IPS-15b (cell line): ENCODE results near the gene NR1D2.
"Not testable (repeated sequence)": the region's sequence is repeated elsewhere in the genome, so short reads cannot be mapped to it uniquely, and the experiment has no call there.

Experiments used
- H3K27me3 ChIP-seq: one replicate; pipeline ENCODE4 v1.6.1; 2013; ENCODE audit warnings: low read length; ENCODE audit not compliant: control insufficient read depth, insufficient read depth
- H3K36me3 ChIP-seq: one replicate; pipeline ENCODE4 v1.6.1; 2013; ENCODE audit warnings: low read length; ENCODE audit not compliant: control insufficient read depth, insufficient read depth
- H3K4me1 ChIP-seq: one replicate; pipeline ENCODE4 v1.6.1; 2013; ENCODE audit warnings: mild to moderate bottlenecking, low read length; ENCODE audit not compliant: control insufficient read depth, insufficient read depth
- H3K4me3 ChIP-seq: one replicate; pipeline ENCODE4 v1.5.1; 2013; ENCODE audit warnings: low read depth, low read length
- H3K9ac ChIP-seq: one replicate; pipeline ENCODE4 v1.6.1; 2013; ENCODE audit warnings: low read depth, mild to moderate bottlenecking, low read length
- H3K9me3 ChIP-seq: one replicate; pipeline ENCODE4 v1.6.1; 2013; ENCODE audit warnings: mild to moderate bottlenecking, low read length; ENCODE audit not compliant: control insufficient read depth, insufficient read depth

The NR1D2 gene

DNA sequence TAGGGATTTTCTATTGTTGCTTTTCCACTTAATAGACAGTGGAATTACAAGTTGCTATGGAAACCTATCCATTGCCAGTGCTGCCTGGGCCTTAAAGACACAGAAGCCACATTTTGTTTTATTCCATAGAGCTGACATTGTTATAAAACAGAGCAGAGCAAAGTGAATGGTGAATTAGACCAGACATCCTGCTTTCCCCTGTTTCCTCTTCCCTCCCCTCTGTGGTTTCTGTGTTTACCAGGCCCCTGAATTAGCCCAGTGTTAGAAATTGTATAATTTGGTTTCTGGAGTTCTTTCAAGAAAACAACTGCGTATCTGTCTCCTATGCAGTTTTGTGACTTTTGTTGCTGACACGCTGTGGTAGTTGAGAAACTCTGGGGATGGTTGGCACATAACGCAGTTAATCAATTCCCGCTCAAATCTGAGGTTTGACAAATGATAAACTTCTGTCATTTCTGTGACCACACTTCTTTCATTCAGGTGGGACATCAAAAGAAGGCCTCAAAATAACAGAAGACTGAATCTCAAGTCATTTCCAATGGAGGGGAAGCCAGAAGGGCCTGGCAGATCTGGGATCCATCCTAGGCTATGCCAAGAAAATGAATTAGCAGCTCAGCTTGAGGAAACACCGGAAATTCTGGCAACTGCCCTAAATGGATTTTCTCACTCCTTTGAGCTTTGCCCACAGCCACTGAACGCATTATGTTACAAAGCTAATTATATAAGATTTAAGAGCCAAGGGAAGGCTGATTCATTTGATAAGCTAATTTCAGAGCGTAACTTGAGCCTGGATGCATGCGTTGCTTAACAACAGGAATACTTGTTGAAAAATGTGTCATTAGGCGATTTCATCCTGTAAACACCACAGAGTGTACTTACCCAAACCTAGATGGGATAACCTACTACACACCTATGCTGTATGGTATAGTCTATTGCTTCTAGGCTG lies 46.9 kb downstream of the NR1D2 start:
- Histone ChIP-seq H3K4me3 (no peak overlapping the region), H3K27me3 (no peaks in the 10 kb centered on the region), H3K9me3 (no peaks in the 10 kb centered on the region), H3K4me1 (peaks cover 3% of the 10 kb centered on the region), H3K36me3 (no peaks in the 10 kb centered on the region), H3K9ac (no peak overlapping the region)

DNA sequence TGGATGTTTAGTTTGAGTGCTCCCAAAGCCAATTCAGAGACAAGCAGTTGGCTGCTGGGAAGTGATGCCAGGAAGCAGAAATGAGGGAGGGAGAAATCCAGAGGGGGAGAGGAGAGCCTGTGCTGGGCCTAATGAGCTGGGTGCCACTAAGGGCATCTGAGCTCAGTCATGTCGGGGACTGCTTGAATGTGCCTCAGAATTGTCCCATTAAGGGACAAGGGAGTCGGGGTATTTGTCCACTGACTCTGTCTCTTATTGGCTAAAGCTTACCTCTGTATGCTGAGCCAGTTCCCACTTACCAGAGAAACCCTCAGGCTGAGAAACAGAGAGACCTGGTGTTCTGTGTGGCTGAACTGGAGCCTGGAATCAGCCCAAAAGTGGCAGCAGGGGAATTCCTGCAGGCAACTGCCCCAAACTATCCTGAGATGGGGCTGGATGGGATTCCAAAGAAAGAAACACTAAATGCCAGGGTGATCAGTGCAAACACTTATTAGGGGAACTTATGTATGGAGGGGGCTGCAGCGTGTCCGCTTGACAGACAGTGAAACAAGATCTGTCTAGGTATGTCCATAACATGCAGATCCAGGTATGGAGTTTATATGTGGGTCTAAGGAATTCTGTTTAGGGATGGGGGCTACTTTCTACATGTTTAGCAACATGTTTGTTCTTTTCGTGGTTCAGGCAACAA lies 48.6 kb downstream of the NR1D2 start:
- peaks cover 3% of the 10 kb centered on the region for H3K4me1 ChIP-seq
- H3K27me3 ChIP-seq: no peaks in the 10 kb centered on the region
- H3K9ac ChIP-seq: no peak overlapping the region
- H3K4me3 ChIP-seq: no peak overlapping the region
- H3K9me3 ChIP-seq: no peaks in the 10 kb centered on the region
- no peaks in the 10 kb centered on the region for H3K36me3 ChIP-seq

DNA sequence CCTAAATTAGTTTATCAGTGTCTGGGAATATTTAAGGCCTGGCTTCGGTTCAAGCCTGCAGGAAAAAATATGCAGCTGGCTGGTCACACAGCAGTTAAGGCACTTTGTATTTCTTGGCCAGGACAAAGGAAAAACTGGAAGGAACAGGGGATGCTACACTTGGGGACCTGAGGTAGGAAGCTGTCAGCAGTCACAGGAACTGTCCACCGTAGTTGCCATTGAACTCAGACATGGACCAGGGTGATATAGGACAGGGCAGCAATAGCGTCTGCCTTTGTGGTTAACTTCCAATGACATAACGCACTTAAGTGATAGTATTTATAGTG lies 49.1 kb downstream of the NR1D2 start:
- Histone ChIP-seq H3K4me3 (no peak overlapping the region), H3K9ac (no peak overlapping the region), H3K4me1 (peaks cover 3% of the 10 kb centered on the region), H3K9me3 (no peaks in the 10 kb centered on the region), H3K27me3 (no peaks in the 10 kb centered on the region), H3K36me3 (no peaks in the 10 kb centered on the region)

DNA sequence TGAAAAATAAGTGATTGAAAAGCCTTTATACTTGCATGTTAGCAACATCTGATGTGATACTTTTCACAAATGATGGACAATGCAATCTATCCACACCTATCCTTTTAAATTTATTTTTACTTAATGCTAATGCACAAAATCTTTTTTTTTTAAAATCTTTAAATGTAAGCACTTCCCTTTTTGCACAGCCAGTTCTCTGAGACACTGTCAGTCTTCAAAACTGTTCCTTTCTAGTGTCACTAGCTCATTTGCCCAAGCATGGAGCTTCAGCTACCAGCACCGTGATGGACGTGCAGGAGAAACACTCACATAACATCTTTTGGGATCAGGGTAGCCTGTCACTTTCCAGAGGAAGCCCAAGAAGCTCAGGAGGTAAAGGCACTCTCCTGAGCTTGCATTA lies 50.1 kb downstream of the NR1D2 start:
- no peaks in the 10 kb centered on the region for H3K9me3 ChIP-seq
- H3K4me1 ChIP-seq: peaks cover 3% of the 10 kb centered on the region
- H3K27me3 ChIP-seq: no peaks in the 10 kb centered on the region
- no peak overlapping the region for H3K9ac ChIP-seq
- no peaks in the 10 kb centered on the region for H3K36me3 ChIP-seq
- no peak overlapping the region for H3K4me3 ChIP-seq

DNA sequence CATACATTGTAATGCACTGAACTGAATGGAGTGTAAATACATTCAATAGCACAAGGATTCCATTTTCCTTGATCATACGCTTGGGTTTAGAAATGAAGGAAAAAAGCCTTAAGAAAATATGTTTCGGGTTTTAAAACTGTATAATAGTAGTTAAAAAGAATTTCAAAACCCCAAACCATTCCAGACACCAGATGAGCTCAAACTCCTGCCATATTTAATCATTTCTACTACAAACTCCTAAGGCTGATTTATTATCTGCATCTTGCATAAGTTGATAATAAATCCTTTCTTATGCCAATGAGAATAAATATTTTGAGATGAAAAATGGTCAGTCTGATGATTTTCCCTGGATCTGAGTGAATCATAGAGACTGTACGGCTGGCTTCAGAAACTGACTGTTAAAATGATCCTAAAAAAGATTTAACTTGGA lies 51.0 kb downstream of the NR1D2 start:
- no peaks in the 10 kb centered on the region for H3K36me3 ChIP-seq
- H3K4me1 ChIP-seq: peaks cover 3% of the 10 kb centered on the region
- H3K4me3 ChIP-seq: no peak overlapping the region
- no peak overlapping the region for H3K9ac ChIP-seq
- H3K27me3 ChIP-seq: no peaks in the 10 kb centered on the region
- no peaks in the 10 kb centered on the region for H3K9me3 ChIP-seq

DNA sequence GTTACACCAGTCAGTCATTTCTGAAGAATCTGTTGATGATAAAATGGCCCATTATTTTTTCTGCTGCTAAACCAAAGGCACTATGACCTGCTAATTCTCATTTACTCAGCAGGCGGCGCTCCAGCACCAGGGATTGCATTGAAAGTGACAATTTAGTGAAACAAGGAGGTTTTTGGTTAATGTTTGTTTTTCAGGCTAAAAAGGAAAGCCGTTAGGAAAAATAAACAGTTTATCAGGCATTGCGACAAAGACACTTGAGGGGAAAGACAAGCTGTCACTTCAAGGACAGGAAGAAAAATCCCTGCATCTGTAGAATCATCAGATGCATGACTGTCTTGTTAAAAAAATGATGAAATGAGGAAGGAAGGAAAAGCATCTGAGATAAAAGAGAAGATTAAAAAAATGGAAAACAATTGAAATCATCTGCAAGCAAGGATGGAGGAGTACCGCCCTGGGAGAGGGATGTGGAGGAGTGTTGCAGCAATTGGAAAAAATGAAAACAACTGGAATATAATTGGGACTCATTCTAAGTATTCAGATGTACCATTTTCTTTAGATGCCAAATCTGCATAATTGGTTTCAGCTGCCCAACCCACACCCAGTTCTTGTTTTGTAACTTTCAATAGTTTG lies 54.0 kb downstream of the NR1D2 start:
- H3K9ac ChIP-seq: no peak overlapping the region
- H3K4me3 ChIP-seq: no peak overlapping the region
- no peaks in the 10 kb centered on the region for H3K9me3 ChIP-seq
- no peaks in the 10 kb centered on the region for H3K27me3 ChIP-seq
- no peaks in the 10 kb centered on the region for H3K36me3 ChIP-seq
- H3K4me1 ChIP-seq: no peaks in the 10 kb centered on the region

DNA sequence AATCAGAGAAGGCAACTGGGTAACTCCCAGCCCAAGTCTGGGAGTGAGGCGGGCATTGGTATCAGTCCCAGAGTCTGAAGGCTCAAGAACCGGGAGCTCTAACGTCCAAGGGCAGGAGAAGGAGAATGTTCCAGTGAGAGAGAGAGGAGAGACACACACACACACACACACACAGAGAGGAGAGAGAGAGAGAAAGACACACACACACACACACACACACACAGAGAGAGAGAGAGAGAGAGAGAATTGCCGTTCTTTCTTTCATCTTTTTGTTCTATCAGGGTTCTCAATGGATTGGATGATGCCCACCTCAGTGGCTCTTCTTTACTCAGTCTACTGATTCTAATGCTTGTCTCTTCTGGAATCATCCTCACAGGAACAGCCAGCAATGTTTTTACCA lies 57.0 kb downstream of the NR1D2 start:
- H3K27me3 ChIP-seq: no peaks in the 10 kb centered on the region

DNA sequence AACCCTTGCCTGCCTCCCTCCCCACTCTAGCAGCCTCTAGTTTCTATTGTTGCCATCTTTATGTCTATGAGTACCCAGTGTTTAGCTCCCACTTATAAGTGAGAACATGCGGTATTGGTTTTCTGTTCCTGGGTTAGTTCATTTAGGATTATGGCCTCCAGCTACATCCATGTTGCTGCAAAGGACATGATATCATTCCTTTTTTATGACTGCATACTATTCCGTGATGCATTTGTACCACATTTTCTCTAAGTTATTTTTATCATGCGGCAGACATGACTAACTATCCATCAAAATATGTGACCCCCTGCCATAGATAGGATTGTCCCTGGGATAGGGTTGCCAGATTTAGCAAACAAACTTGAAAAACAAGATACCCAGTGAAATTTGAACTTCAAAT lies 58.4 kb downstream of the NR1D2 start:
- H3K9me3 ChIP-seq: no peaks in the 10 kb centered on the region
- H3K27me3 ChIP-seq: no peaks in the 10 kb centered on the region
- no peaks in the 10 kb centered on the region for H3K4me1 ChIP-seq
- no peak overlapping the region for H3K9ac ChIP-seq
- H3K4me3 ChIP-seq: no peak overlapping the region
- no peaks in the 10 kb centered on the region for H3K36me3 ChIP-seq

More for the DNA sequence above, 57.0 kb downstream of the NR1D2 start:
- H3K4me3 ChIP-seq: no peak overlapping the region
- no peak overlapping the region for H3K9ac ChIP-seq
- H3K4me1 ChIP-seq: no peaks in the 10 kb centered on the region
- no peaks in the 10 kb centered on the region for H3K36me3 ChIP-seq
- H3K9me3 ChIP-seq: no peaks in the 10 kb centered on the region

DNA sequence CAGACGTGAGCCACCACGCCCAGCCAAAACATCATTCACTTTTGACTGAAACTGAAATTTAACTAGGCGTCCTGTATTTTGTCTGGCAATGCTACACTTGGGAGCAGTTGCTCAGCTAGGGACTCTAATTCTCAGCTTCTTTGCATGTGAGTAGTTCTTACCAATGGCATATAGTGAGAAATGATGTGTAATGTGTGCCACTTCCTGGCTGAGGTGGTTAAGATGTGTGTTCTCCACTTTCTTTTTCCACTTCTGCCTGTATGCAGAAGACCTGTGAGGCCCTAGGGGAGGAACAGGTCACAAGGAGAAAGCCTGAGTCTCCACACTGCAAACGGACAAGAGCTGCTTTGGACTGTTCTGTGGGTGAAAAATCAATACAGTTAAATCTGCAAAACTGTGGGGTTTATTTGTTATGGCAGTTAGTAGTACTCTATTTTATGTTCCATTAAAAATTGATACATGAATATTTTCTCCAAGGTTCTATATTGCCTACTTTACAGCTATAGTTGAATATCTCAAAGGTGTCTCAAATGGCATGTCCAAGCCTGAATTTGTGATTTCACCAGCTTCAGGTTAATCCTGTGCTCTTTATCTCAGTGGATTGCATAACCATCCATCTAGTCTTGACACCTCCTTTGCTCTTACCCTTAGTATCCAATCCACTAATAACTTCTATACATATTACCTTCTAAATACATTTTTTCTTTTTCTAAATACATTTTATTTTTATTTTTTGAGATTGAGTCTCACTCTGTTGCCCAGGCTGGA lies 59.3 kb downstream of the NR1D2 start:
- no peak overlapping the region for H3K9ac ChIP-seq
- H3K36me3 ChIP-seq: no peaks in the 10 kb centered on the region
- H3K4me1 ChIP-seq: no peaks in the 10 kb centered on the region
- no peak overlapping the region for H3K4me3 ChIP-seq
- H3K9me3 ChIP-seq: no peaks in the 10 kb centered on the region
- H3K27me3 ChIP-seq: no peaks in the 10 kb centered on the region

DNA sequence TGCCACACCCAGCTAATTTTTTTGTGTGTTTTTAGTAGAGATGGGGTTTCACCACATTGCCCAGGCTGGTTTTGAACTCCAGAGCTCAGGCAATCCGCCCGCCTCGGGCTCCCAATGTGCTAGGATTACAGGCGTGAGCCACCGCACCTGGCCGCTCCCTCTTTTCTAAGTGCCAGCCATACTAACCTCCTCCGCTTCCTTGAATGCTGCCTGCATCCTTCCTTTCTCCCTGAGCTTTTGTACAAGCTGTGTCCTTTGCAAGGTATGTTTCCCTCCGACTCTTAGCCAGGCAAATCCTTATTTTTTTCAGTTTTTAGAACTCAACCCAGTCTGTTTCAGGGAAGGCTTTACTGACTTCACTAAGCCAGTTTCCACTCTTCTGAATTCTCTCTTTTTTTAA lies 60.6 kb downstream of the NR1D2 start:
- H3K4me3 ChIP-seq: no peak overlapping the region
- H3K9ac ChIP-seq: no peak overlapping the region

DNA sequence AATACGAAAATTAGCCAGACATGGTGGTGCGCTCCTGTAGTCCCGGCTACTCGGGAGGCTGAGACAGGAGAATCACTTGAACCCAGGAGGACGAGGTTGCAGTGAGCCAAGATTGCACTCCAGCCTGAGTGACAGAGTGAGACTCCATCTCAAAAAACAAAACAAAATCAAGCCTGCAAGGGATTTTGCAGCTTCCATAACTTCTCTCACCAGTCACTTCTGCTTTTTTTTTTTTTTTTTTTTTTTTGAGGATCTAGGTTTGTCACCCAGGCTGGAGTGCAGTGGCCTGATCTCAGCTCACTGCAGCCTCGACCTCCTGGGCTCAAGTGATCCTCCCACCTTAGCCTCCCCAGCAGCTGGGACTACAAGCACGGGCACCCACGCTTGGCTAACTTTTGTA lies 65.7 kb downstream of the NR1D2 start:
- not testable (repeated sequence) for H3K9me3 ChIP-seq, H3K4me3 ChIP-seq, H3K27me3 ChIP-seq, H3K4me1 ChIP-seq, H3K9ac ChIP-seq, H3K36me3 ChIP-seq

More for the DNA sequence above, 60.6 kb downstream of the NR1D2 start:
- Histone ChIP-seq H3K9me3 (no peaks in the 10 kb centered on the region), H3K36me3 (no peaks in the 10 kb centered on the region), H3K27me3 (no peaks in the 10 kb centered on the region), H3K4me1 (no peaks in the 10 kb centered on the region)
